SU-DHL-6 (cell line): ENCODE data around the gene ARHGAP40.

Experiments used
- H2AFZ ChIP-seq: fragments of 200-600 bp; sonication (generic); 2 replicates; pipeline ENCODE4 v1.6.1; 2014; ENCODE audit warnings: low read depth, mild to moderate bottlenecking, moderate library complexity, mixed read lengths, antibody characterized with exemption, low read length; ENCODE audit not compliant: severe bottlenecking
- H3F3A ChIP-seq: fragments of 200-600 bp; shearing (Covaris generic); 2 replicates; pipeline ENCODE4 v1.6.0; 2016; ENCODE audit warnings: antibody characterized with exemption, mild to moderate bottlenecking; ENCODE audit not compliant: insufficient read depth
- H3K27ac ChIP-seq: fragments of 200-600 bp; sonication (generic); 2 replicates; pipeline ENCODE4 v1.5.1; 2016; ENCODE audit warnings: low read depth, mild to moderate bottlenecking, low read length, moderate library complexity, mixed read lengths
- H3K27me3 ChIP-seq: fragments of 200-600 bp; sonication (generic), shearing (Covaris generic); 2 replicates; pipeline ENCODE4 v1.6.0; 2014; ENCODE audit warnings: mild to moderate bottlenecking, low read length
- H3K36me3 ChIP-seq: fragments of 200-600 bp; sonication (generic); 2 replicates; pipeline ENCODE4 v1.6.1; 2014; ENCODE audit warnings: mild to moderate bottlenecking, low read length, mixed read lengths
- H3K4me2 ChIP-seq: fragments of 300-600, 200-600 bp; shearing (Covaris generic), sonication (generic); 2 replicates; pipeline ENCODE4 v1.6.0; 2014; ENCODE audit warnings: low read length, low read depth, mild to moderate bottlenecking; ENCODE audit not compliant: poor library complexity, severe bottlenecking
- H3K4me3 ChIP-seq: fragments of 200-600 bp; sonication (generic); 2 replicates; pipeline ENCODE4 v1.5.1; 2014; ENCODE audit warnings: antibody characterized with exemption, low read length, mild to moderate bottlenecking, mixed read lengths; ENCODE audit not compliant: insufficient read depth, poor library complexity, severe bottlenecking
- H3K79me2 ChIP-seq: fragments of 200-600 bp; sonication (generic); 2 replicates; pipeline ENCODE4 v1.6.1; 2014; ENCODE audit warnings: mild to moderate bottlenecking, low read length, moderate library complexity; ENCODE audit not compliant: insufficient read depth
- H3K9ac ChIP-seq: fragments of 200-600 bp; sonication (generic); 2 replicates; pipeline ENCODE4 v1.7.0; 2014; ENCODE audit warnings: mild to moderate bottlenecking, low read length
- H3K9me2 ChIP-seq: fragments of 200-600 bp; sonication (generic); replicated peaks from 2 replicates; pipeline ENCODE4 v1.6.1; 2014; ENCODE audit warnings: low read length; ENCODE audit not compliant: insufficient read depth
- H3K9me3 ChIP-seq: fragments of 200-600 bp; sonication (generic); 2 replicates; pipeline ENCODE4 v1.6.1; 2014; ENCODE audit warnings: low read length, mixed read lengths; ENCODE audit not compliant: insufficient read depth
- H4K20me1 ChIP-seq: fragments of 200-600 bp; sonication (generic); 2 replicates; pipeline ENCODE4 v1.6.1; 2014; ENCODE audit warnings: low read depth, mild to moderate bottlenecking, antibody characterized with exemption, low read length, moderate library complexity, mixed read lengths
- EZH2phosphoT487 ChIP-seq: fragments of 200-600 bp; sonication (generic), shearing (Covaris generic); conservative IDR thresholded peaks from 2 replicates; pipeline ENCODE4 v1.6.1; 2018; ENCODE audit warnings: mild to moderate bottlenecking, antibody characterized with exemption, low read length, moderate library complexity, mixed read lengths
- TF ChIP-seq, protein P1 (sequence below): fragments of 200-600 bp; sonication (generic); IDR thresholded peaks from one replicate; pipeline ENCODE4 v1.5.1; 2017; ENCODE audit warnings: antibody characterized with exemption, mild to moderate bottlenecking, low read length, moderate library complexity; ENCODE audit not compliant: insufficient read depth, poor library complexity, severe bottlenecking

Gene ARHGAP40

DNA sequence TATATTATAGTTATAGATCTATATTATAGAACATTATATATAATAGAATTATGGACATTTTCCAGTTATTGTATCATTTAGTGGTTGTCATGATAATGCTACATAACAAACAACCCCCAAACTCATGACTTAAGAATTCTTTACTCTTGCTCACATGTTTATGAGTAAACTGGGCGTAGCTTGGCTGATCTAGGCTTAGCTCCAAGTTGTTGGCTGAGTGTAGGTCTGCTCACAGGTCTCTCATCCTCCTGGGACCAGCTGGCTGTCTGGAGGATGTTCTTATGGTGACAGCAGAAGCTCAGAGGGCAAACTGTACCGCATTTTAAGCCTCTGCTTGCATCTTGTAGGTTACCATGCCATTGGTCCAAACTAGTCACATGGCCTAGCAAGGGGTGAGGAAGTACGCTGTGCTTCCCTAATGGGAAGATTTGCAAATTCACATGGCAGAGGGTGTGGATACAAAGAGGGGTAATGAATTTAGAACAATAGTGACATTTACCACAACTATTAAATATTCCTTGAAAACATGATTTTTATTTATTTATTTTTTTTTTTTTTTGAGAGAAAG lies 34.2 kb downstream of the ARHGAP40 start:
- Histone ChIP-seq H3K36me3 (no peaks in the 10 kb centered on the region), H3K9me3 (no peaks in the 10 kb centered on the region), H3K4me2 (peak overlapping the region; percentile 6), H3F3A (no peaks in the 10 kb centered on the region), H3K9me2 (no peaks in the 10 kb centered on the region), H3K27me3 (no peaks in the 10 kb centered on the region), H3K9ac (no peak overlapping the region), H3K4me3 (no peak overlapping the region), H3K79me2 (no peaks in the 10 kb centered on the region), H4K20me1 (no peaks in the 10 kb centered on the region), H3K27ac (no peak overlapping the region), H2AFZ (no peak overlapping the region)
- no peak for TF ChIP-seq EZH2phosphoT487
- TF ChIP-seq, protein P1, sequence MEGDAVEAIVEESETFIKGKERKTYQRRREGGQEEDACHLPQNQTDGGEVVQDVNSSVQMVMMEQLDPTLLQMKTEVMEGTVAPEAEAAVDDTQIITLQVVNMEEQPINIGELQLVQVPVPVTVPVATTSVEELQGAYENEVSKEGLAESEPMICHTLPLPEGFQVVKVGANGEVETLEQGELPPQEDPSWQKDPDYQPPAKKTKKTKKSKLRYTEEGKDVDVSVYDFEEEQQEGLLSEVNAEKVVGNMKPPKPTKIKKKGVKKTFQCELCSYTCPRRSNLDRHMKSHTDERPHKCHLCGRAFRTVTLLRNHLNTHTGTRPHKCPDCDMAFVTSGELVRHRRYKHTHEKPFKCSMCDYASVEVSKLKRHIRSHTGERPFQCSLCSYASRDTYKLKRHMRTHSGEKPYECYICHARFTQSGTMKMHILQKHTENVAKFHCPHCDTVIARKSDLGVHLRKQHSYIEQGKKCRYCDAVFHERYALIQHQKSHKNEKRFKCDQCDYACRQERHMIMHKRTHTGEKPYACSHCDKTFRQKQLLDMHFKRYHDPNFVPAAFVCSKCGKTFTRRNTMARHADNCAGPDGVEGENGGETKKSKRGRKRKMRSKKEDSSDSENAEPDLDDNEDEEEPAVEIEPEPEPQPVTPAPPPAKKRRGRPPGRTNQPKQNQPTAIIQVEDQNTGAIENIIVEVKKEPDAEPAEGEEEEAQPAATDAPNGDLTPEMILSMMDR = no peak

DNA sequence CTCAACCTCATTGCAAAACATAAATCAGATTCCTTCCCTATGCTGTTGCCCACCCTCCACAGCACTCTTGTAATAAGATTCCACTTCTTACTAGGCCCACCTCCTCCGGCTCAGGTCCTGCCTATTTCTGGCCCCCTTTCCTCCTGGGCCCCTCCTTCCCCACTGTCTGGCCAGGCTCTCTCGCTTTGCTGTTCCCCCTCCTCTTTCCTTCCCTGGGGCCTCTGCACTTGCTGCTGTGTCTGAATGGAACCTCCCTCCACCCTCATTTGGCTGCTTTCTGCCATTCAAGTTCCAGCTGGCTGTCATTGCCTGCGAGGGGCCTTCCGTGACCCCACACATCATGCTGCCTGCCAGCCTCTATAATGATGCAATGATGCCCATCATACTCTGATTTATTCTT lies 38.9 kb downstream of the ARHGAP40 start:
- no peaks in the 10 kb centered on the region for H3K79me2 ChIP-seq
- H4K20me1 ChIP-seq = no peaks in the 10 kb centered on the region
- H3K27me3 ChIP-seq = no peaks in the 10 kb centered on the region
- H3K4me3 ChIP-seq = no peak overlapping the region
- H3K36me3 ChIP-seq = no peaks in the 10 kb centered on the region
- no peaks in the 10 kb centered on the region for H3K9me2 ChIP-seq
- H3K9me3 ChIP-seq = no peaks in the 10 kb centered on the region
- H3K9ac ChIP-seq = no peak overlapping the region
- H3F3A ChIP-seq = no peaks in the 10 kb centered on the region
- TF ChIP-seq EZH2phosphoT487 = no peak
- TF ChIP-seq, protein P1 = no peak
- H3K27ac ChIP-seq = no peak overlapping the region
- no peak overlapping the region for H3K4me2 ChIP-seq
- no peak overlapping the region for H2AFZ ChIP-seq

DNA sequence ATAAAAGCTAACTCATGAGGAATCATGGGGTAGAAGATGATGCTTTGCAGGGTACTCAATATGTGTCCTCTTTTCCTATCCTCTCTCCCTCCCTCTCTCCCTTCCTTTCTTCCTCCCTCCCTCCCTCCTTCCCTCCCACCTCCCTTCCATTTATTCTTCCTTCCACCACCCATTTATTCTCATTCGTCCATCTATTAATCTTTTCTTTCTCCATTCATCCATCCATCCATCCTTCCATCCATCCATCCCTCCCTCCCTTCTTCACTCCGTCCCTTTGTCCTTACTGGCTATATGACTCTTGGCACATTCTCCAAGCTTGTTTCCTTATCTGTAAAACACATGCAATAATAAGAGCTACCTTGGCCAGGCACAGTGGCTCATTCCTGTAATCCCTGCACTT lies 40.9 kb downstream of the ARHGAP40 start:
- Histone ChIP-seq H3K9me2 (no peaks in the 10 kb centered on the region), H3K4me3 (no peak overlapping the region), H3K4me2 (no peak overlapping the region), H3K9ac (no peak overlapping the region), H4K20me1 (no peaks in the 10 kb centered on the region), H3K27me3 (no peaks in the 10 kb centered on the region), H3K79me2 (no peaks in the 10 kb centered on the region), H3K9me3 (no peaks in the 10 kb centered on the region), H3K27ac (no peak overlapping the region), H3F3A (no peaks in the 10 kb centered on the region), H3K36me3 (no peaks in the 10 kb centered on the region), H2AFZ (no peak overlapping the region)
- no peak for TF ChIP-seq EZH2phosphoT487
- TF ChIP-seq, protein P1 = no peak
